NCI-H1092 (cell line): Measurements from ENCODE around the gene ARFGEF3.

Source experiments
- DNase-seq: peaks from one replicate; lab custom pipeline; 2025; lab: John Stamatoyannopoulos, UW

Gene ARFGEF3

GRCh38 chr6:138242987-138243592, 81.4 kb downstream of the ARFGEF3 start:
- DNase-seq: no peak

- DNase-seq: no peak
These were observed 84.0 kb downstream of the ARFGEF3 start for GRCh38 chr6:138245751-138246150.

GRCh38 chr6:138246650-138247440, 85.1 kb downstream of the ARFGEF3 start:
- no peak for DNase-seq

GRCh38 chr6:138248011-138248410, 86.3 kb downstream of the ARFGEF3 start:
- no peak for DNase-seq

- no peak for DNase-seq
These were observed 87.1 kb downstream of the ARFGEF3 start for GRCh38 chr6:138248878-138249277.

- no peak for DNase-seq
These were observed 88.3 kb downstream of the ARFGEF3 start for GRCh38 chr6:138250053-138250452.

GRCh38 chr6:138250513-138251247, 88.9 kb downstream of the ARFGEF3 start:
- DNase-seq: no peak

- no peak for DNase-seq
These were observed 92.0 kb downstream of the ARFGEF3 start for GRCh38 chr6:138253731-138254130.

GRCh38 chr6:138255443-138255842, 93.7 kb downstream of the ARFGEF3 start:
- DNase-seq: no peak

GRCh38 chr6:138257638-138258040, 95.9 kb downstream of the ARFGEF3 start:
- DNase-seq: no peak

GRCh38 chr6:138258197-138258596, 96.5 kb downstream of the ARFGEF3 start:
- DNase-seq: no peak

- DNase-seq: no peak
These were observed 97.3 kb downstream of the ARFGEF3 start for GRCh38 chr6:138258991-138259390.

GRCh38 chr6:138261116-138261780, 99.5 kb downstream of the ARFGEF3 start:
- DNase-seq: no peak

GRCh38 chr6:138263963-138264362, 102.2 kb downstream of the ARFGEF3 start:
- DNase-seq: no peak

- no peak for DNase-seq
These were observed 102.7 kb downstream of the ARFGEF3 start for GRCh38 chr6:138264372-138264880.

- no peak for DNase-seq
These were observed 104.4 kb downstream of the ARFGEF3 start for GRCh38 chr6:138266095-138266494.

- no peak for DNase-seq
These were observed 106.5 kb downstream of the ARFGEF3 start for GRCh38 chr6:138267971-138268895.

- DNase-seq: no peak
These were observed 109.7 kb downstream of the ARFGEF3 start for GRCh38 chr6:138271451-138271850.

GRCh38 chr6:138272533-138273315, 111.0 kb downstream of the ARFGEF3 start:
- DNase-seq: no peak

GRCh38 chr6:138275976-138276375, 114.2 kb downstream of the ARFGEF3 start:
- no peak for DNase-seq
